HEK293T (cell line): ENCODE measurements around the gene TMEM190.

Experiments
- BHLHE40 ChIP-seq: fragments of 450-650 bp; IDR thresholded peaks from 2 replicates; pipeline ENCODE4 v1.6.1; 2016; ENCODE audit warnings: mild to moderate bottlenecking, moderate library complexity, borderline replicate concordance
- CTBP1 ChIP-seq: fragments of 450-650 bp; IDR thresholded peaks from 2 replicates; pipeline ENCODE4 v1.6.1; 2016; ENCODE audit warnings: borderline replicate concordance
- ELF4 ChIP-seq: fragments of 450-650 bp; IDR thresholded peaks from 2 replicates; pipeline ENCODE4 v1.6.1; 2017; ENCODE audit warnings: antibody characterized with exemption
- FOXA1 ChIP-seq: fragments of 450-650 bp; IDR thresholded peaks from 2 replicates; pipeline ENCODE4 v1.6.1; 2016; ENCODE audit warnings: mild to moderate bottlenecking
- FOXK2 ChIP-seq: fragments of 450-650 bp; IDR thresholded peaks from 2 replicates; pipeline ENCODE4 v1.6.1; 2016; ENCODE audit warnings: mild to moderate bottlenecking
- FOXM1 ChIP-seq: fragments of 450-650 bp; IDR thresholded peaks from 2 replicates; pipeline ENCODE4 v1.6.1; 2017; ENCODE audit warnings: mild to moderate bottlenecking, borderline replicate concordance
- L3MBTL2 ChIP-seq: fragments of 450-650 bp; conservative IDR thresholded peaks from 2 replicates; pipeline ENCODE4 v1.6.1; 2016; ENCODE audit warnings: mild to moderate bottlenecking
- NFRKB ChIP-seq: fragments of 450-650 bp; IDR thresholded peaks from 2 replicates; pipeline ENCODE4 v1.6.1; 2016; ENCODE audit warnings: mild to moderate bottlenecking, moderate library complexity
- PKNOX1 ChIP-seq: fragments of 450-650 bp; IDR thresholded peaks from 2 replicates; pipeline ENCODE4 v1.6.1; 2016
- SP1 ChIP-seq: fragments of 450-650 bp; IDR thresholded peaks from 2 replicates; pipeline ENCODE4 v1.6.1; 2017
- SUZ12 ChIP-seq: fragments of 450-650 bp; IDR thresholded peaks from 2 replicates; pipeline ENCODE4 v1.6.1; 2016; ENCODE audit warnings: mild to moderate bottlenecking
- TARDBP ChIP-seq: fragments of 450-650 bp; IDR thresholded peaks from 2 replicates; pipeline ENCODE4 v1.6.1; 2016
- ZNF384 ChIP-seq: fragments of 450-650 bp; IDR thresholded peaks from 2 replicates; pipeline ENCODE4 v1.6.1; 2016

GRCh38 chr19:55339889-55340783 lies 36.5 kb upstream of the TMEM190 start:
- no peak for TF ChIP-seq SUZ12
- TF ChIP-seq CTBP1: no peak
- TF ChIP-seq ELF4: no peak
- TF ChIP-seq SP1: no peak
- no peak for TF ChIP-seq BHLHE40
- TF ChIP-seq ZNF384: no peak
- no peak for TF ChIP-seq TARDBP
- no peak for TF ChIP-seq FOXM1
- TF ChIP-seq FOXA1: no peak
- no peak for TF ChIP-seq L3MBTL2
- no peak for TF ChIP-seq PKNOX1
- TF ChIP-seq FOXK2: no peak
- no peak for TF ChIP-seq NFRKB
